GM19035 (cell line): ENCODE data around the gene C22orf42.
"Not testable (repeated sequence)": the region's sequence is repeated elsewhere in the genome, so short reads cannot be mapped to it uniquely, and the experiment has no call there.

Source experiments
- ATAC-seq: cut with Tn5 transposase; IDR thresholded peaks from one replicate; pipeline ENCODE4 v1.9.1; 2021; ENCODE audit not compliant: unreplicated experiment

The C22orf42 gene

DNA sequence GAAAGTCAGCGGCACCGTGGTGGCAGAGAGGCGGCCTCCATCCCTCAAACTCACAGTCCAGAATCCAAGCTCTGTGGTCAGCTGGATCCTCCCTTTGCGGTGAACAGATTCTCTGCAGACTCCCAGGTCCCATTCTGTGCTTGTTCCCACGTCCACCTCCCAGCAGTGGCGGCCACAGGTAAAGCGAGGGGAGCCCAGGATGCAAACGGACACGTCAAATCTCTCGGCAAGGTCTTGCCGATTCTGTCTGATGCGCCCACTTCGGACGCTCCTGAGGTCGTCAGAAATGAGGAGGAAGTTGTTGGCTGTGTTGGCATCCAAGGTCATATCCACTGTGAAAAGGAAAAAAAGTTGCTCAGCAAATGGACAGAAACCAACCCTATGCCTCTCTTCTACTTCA is 31.9 kb upstream of the C22orf42 start:
- not testable (repeated sequence) for ATAC-seq

DNA sequence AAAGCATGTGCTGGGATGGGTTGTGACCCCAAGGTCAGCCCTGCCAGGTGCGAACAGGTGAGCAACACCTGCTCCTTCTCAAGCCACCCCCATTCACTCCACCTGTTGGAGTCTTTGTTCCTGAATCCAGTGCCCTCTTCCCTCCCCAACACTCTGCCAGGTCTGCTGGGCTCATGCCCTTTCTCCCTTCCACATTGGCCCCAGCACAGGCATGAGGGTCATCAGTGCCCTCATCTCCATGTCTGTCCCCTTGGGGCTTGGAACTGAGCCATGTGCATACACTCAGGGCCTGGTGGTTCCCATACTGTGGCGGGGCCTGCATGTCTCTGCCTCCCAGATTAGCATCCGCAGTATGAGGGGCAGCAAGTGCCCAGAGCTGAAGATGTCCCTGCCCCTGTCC is 26.7 kb upstream of the C22orf42 start:
- ATAC-seq = no peak

DNA sequence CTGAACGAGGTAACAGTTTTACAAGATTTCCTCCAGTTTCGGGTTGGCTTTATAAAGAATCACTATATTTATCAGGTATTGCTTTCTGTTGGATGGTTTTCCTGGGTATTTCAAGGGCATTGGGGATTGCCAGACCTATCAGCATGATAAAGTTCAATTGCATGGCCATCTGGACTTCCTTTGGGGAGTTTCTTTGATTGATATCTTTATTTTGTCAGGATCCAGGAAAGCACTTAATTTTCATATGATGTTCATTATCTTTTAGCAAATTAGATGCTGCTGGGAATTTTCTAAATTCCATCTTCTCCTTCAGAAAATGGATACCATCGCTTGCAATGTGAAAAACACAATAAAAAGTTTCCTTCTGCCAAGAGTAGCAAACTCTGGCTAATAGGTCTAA is 24.5 kb upstream of the C22orf42 start:
- no peak for ATAC-seq

DNA sequence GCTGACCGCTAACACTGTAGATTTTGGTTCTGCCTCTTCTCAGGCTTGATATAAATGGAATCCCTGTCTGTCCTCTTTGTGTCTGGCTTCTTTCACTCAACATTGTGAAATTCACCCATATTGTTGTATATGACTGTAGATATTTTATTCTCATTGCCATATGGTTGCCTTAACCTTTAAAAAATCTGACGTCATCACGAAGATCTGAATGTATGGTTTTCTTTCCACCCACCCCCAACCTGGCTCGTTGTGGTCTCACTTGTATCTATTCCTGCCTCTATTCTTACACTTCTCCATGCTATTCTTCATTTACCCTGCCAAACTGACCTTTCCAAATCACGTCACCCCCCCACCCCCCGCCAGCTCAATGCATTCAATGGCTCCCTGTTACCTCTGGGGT is 21.9 kb upstream of the C22orf42 start:
- no peak for ATAC-seq

DNA sequence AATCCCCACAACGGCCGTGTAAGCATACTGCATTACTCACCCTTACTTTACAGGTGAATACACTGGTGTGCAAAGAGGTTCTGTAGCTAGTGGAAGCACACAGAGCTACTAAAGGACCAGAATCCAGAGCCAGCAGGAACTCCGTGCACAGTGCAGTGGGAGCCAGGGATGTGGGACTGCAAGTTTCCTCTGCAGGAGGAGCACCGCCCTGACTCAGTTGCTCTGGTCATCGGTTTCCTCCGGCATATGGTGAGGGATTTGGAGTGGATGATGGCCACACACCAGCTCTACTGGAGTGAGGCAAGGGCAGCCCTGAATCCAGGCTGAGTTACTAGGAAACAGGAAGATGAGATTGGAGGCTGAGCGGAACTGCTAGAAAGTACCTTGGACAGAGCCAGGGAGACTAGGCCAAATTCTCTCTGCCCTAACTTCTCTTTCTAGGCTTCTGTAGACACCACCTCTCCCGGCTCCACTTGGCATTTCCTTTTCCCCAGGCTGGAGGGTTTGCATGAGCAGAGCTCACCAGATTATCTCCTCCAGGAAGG is 18.2 kb upstream of the C22orf42 start:
- ATAC-seq = no peak

DNA sequence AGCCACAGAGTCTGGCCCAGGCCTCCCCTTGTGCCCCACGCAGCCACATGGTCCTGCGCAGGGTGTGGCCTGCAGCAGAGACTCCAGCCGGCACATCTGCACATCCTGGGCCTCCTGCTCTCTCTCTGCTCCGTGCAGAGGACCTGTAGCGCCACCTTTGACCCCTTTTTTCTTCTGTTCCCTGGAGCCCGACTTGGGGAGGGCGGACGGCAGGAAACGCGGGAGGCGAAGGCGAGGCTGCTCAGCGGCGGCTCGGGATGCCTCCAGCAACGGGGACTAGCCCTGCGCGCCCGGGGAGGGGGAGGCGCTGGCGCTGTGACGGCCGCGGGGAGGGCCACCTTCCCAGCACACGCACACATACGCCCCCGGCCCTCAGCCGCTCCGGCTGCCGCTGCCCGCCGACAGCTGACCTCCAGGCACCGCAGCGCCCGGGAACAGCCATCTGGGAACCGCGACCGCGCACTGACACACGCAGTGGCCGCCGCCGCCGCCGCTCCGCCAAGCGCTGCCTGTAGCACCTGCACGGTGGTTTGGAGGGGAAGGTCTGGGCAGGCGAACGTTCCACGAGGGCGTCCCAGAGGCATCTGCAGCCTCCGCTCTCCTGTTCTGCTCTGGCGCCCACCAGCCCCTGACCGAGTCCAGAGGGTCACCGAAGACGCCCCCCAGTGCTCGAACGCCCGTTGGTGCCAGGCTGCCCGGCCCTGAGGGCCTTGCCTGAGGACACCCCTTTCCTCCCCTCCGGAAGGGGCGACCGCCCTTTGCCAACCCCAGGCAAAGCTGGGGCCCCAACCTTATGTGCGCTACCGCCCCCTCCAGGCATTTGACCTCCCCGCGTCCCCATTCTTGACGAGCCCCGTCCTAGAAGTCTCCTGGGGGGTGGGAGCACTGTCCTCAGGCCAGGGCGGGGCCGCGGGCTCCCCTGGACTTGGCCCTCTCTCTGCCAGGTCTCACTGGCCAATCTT is 16.9 kb upstream of the C22orf42 start:
- no peak for ATAC-seq

DNA sequence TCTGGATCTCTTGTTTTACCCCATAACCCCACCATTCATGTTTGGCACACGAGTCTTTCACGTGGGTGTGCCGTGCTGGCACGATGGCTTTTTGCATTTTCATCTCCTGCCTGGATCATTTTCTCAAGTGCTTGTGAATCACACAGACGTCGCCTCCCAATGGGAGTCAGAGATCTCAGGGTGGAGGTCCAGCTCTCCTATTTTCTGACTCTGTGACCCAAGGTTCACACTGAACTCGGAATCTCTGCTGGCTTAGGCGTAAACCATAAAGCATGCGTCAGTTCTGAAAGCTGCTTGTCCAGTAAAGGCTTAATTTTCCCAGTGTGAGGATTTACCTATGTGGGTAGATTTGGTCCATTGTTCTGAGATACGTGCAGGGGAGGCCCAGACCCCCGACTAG is 16.0 kb upstream of the C22orf42 start:
- ATAC-seq = no peak

DNA sequence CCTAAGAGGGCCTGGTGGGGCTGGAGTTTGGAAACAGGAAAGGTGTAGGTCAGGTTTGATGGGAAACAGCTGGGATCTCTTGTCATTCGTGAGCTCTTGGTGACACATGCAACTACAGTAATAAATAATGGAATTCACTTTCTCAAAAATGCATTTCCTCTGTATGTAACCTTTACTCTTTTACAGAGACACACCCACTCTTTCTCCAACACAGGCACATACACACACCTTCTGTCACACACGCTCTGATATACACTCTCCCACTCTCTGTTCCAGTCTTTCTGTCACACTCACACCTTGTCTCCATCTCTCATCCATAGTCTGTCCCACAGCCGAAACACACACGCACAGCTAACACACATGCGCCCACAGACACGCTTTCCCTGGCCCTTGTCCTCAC is 6.6 kb upstream of the C22orf42 start:
- no peak for ATAC-seq

DNA sequence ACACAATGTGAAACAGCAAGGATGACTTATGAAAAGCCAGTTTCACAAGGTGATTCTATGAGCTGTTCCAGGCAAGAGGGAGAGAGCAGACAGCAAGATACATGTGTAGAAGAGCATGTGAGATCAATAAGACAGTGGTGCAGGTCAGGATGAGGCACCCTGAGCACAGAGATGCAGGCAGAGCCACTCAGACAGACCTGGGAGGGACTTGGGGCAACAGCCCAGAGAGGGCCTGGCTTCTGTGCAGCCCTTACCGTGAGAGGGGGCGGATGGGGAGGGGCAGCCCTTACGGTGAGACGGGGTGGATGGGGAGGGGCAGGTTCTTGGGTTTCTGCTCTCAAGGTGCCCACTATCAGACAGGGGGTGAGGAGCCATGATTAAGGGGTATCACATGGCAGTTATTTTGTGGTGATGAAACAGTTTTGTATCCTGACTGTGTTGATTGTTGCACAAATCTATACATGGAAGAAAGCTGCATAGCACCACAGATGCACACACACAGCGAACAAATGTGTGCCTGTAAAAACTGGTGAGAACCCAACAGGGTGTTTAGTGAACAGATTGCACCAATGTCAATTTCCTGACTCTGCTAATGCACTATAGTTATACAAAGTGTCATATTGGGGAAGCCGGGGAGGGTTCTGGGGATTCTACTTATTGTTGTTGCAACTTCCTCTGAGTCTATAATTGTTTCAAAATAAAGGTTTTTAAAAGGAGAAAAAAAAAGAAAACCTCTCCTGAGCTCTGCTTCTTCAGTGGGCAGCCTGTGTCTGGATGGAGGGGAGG is 5.2 kb upstream of the C22orf42 start:
- no peak for ATAC-seq

DNA sequence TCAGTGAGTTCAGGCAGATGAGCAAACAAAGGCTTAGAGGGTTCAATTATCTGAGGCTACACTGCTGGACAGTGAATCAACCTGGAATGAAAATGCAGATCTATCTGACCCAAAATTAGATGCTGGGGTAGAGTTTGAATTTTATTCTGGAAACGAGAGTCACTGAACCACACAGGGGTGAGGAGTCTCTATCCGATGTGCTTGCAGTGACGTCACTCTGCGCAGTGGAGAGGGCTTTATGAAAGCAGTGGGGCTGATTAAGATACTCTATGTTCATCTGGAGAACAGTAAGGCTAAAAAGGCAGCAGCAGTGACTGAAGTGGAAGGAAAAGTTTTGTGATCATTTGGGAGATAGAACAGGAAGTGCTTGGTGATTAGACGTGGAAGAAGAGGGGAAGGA is 1.3 kb upstream of the C22orf42 start:
- not testable (repeated sequence) for ATAC-seq

DNA sequence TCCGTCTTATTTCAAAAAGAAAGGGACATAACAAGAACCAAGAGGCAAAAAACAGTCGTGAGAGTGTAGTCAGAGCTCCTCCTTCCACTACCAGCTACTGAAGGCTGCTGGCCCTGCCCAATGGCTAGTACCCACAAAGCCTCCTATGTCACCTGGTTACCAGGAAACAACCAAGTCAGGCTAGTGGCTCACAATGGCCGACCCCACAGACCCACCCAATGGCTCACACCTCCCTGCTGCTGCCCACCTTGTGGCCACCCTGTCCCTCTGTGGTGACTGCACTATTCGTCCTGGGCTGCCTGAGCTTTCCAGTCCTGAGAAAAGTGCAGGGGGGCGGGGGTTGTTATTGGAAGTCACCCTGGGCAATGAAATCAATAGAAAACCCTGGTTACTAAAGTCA is 1.5 kb downstream of the C22orf42 start:
- ATAC-seq = not testable (repeated sequence)

DNA sequence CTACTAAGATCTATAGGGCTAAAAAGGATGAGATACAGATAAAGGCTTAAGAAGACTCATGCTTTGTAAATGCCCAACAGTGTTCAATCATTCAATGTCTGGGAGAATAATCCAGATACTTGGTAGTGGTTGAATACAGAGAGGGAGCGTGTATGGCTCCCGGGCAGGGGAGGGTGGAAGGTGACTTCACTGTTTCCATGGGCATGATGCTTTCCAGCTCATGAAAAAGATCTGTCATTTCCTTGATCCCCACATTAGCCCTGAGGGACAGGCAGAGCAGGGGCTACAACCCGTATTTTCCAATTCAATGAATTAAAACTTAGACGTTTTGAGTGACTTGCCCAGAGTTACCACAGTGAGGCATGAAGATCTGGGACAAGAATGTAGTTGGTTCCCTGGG is 4.4 kb downstream of the C22orf42 start:
- not testable (repeated sequence) for ATAC-seq

DNA sequence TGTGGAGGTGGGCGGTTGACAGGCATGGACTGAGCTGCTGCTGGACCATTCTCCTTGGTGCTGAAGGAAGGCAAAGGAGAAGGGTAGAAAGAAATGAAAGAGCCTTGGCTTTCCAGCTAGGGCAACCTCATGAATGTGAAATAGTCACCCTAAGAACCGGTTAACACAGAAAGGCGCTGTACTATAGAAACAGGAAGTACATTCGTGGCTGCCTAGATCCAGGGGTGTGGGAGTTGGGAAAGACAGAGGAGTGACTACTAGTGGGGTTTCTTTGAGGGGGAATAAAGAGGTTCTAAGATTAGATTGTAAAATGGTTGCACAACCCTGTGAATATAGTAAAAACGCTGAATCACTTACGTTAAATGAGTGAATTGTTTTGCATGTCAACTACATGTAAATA is 7.5 kb downstream of the C22orf42 start:
- not testable (repeated sequence) for ATAC-seq

DNA sequence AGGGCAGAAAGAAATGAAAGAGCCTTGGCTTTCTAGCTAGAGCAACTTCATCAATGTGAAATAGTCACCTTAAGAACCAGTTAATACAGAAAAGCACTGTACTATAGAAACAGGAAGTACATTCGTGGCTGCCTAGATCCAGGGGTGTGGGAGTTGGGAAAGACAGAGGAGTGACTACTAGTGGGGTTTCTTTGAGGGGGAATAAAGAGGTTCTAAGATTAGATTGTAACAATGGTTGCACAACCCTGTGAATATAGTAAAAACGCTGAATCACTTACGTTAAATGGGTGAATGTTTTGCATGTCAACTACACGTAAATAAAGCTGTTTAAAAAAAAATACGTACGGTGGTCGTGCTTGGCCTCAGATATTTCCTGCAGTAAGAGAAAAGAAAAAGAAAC is 8.5 kb downstream of the C22orf42 start:
- ATAC-seq = not testable (repeated sequence)

DNA sequence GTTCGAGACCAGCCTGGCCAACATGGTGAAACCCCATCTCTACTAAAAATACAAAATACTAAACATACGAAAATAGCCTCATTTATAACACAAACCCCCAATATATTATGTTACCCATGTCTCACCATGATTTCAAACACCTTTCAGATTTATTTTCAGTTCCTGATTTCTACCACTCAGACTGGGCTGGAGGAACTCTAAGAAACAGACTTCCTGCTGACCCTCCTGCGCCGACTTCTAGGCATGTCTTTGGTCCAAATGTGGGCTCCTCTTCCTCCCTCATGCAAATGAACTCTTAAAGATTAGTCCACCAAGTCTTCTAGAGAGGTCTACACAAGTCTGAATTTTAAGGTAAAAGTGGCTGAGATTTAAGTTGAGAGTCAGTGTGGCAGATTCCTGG is 10.7 kb downstream of the C22orf42 start:
- not testable (repeated sequence) for ATAC-seq

DNA sequence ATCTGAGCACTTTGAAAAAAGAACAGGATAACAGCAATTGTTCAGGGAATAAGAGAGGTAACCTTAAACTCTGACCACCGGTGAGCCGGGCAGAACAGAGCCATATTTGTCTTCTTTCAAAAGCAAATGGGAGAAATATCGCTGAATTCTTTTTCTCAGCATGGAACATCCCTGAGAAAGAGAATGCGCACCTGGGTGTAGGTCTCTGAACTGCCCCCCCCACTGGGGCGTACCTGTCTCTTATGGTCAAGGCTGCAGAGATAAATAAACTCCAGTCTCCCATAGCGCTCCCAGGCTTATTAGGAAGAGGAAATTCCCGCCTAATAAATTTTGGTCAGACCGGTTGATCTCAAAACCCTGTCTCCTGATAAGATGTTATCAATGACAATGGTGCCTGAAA is 12.0 kb downstream of the C22orf42 start:
- ATAC-seq = not testable (repeated sequence)

DNA sequence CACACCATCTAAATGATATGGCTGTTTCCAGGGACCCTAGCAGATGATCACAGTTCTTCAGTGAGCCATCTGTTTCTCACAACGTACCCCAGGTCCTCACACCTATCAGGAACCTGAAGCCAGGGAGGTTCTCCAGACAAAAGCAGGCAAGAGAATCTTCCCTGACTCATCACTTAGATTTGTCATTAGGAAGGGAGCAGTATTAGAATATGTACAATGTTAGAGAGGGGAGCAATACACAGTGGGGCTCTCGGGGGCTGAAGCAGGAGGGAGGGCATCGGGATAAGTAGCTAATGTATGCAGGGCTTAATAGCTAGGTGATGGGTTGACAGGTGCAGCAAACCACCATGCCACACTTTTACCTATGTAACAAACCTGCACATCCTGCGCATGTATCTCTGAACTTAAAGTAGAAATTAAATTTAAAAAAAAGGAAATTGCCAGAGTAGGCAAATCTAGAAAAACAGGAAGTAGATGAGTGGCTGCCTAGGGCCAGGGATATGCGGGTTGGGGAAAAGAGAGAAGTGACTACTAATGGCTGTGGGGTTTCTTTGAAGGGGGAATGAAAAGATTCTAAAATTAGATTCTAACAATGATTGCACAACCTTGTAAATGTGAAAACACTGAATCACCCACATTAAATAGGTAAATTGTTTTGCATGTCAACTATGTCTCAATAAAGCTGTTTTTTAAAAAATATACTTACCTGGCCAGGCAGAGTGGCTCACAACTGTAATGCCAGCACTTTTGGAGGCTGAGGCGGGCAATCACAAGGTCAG is 14.4 kb downstream of the C22orf42 start:
- no peak for ATAC-seq

DNA sequence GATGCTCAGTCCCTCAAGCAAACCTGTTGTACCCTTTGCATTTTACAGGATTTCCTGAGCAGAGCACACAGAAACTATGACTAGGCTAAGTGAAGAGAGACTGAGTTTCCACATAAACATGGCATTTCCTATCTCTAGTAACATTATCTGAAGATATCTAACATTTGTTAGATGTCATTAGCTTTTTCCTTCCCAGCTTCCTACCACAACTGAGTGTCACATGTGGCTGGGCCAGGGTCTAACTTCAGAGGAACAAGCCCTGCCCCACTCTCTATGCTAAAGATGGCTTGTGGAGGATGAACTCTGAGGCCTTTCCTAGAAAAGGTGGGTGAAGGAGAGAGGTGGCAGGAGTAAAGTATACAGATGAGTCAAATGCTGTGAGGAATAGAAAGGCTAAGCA is 16.5 kb downstream of the C22orf42 start:
- no peak for ATAC-seq

DNA sequence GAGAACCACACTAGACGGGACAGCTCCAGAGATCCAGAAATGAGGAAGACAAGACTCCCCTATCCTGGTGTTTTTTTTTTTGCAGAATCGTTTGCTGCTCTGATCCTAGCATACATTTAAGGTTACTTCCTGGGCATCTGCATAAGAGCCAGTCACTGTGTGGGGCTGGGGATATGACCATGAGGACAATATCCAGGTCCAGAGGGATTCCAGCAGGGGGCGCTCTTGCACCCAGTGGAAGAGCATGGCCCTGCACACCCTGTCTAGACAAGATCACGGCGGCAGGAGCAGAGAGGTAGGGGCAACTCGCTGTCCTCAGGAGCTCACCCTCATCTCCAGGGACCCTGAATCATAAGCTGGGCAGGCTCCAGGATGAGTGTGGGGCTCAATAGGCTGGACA is 18.4 kb downstream of the C22orf42 start:
- not testable (repeated sequence) for ATAC-seq

DNA sequence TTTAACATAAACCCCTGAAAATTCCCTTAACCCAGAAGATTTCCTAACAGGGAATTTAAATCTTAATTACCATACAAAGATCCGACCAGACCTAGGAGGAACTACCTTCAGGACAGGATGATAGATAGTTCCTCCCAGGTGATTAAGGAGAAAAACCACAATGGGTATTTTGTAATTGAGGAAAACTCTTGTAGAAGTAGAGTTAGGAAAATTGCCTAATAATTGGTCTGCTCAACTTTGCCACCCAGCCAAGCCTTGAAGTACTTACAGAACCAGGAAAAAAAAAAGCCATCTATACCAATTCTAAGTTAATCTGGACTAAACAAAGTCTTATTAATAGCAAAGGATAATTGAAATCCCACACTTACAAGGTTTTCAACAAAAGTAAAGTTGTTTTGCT is 20.5 kb downstream of the C22orf42 start:
- not testable (repeated sequence) for ATAC-seq
